HUES6 (cell line): ENCODE data around the gene ANKRD2.

Experiments used
- H3K27ac ChIP-seq: 2 replicates; pipeline ENCODE4 v1.7.0; 2013; ENCODE audit warnings: low read depth, mild to moderate bottlenecking, low read length, inconsistent platforms
- H3K27me3 ChIP-seq: 2 replicates; pipeline ENCODE4 v1.6.1; 2013; ENCODE audit warnings: low read length; ENCODE audit not compliant: control insufficient read depth, insufficient read depth
- H3K36me3 ChIP-seq: 2 replicates; pipeline ENCODE4 v1.6.1; 2013; ENCODE audit warnings: low read length; ENCODE audit not compliant: control insufficient read depth, insufficient read depth
- H3K4me1 ChIP-seq: 2 replicates; pipeline ENCODE4 v1.6.1; 2013; ENCODE audit warnings: low read length; ENCODE audit not compliant: control insufficient read depth, insufficient read depth
- H3K4me3 ChIP-seq: 2 replicates; pipeline ENCODE4 v1.5.1; 2013; ENCODE audit warnings: low read depth, low read length
- H3K9ac ChIP-seq: one replicate; pipeline ENCODE4 v1.6.1; 2013; ENCODE audit warnings: mild to moderate bottlenecking, low read length
- H3K9me3 ChIP-seq: 2 replicates; pipeline ENCODE4 v1.6.1; 2013; ENCODE audit warnings: low read depth, low read length; ENCODE audit not compliant: control insufficient read depth, insufficient read depth

The ANKRD2 gene

GRCh38 chr10:97563337-97563736, 9.2 kb upstream of the ANKRD2 start:
- Histone ChIP-seq H3K9me3 (peaks cover 4% of the 10 kb centered on the region), H3K36me3 (peaks cover 3% of the 10 kb centered on the region; the same call in 1 of the 2 replicates), H3K4me1 (no peaks in the 10 kb centered on the region), H3K27me3 (no peaks in the 10 kb centered on the region), H3K4me3 (no peak overlapping the region), H3K9ac (no peak overlapping the region), H3K27ac (no peak overlapping the region)

GRCh38 chr10:97564776-97565175, 7.8 kb upstream of the ANKRD2 start:
- Histone ChIP-seq H3K9ac (no peak overlapping the region), H3K4me1 (no peaks in the 10 kb centered on the region), H3K27ac (no peak overlapping the region), H3K4me3 (no peak overlapping the region), H3K27me3 (no peaks in the 10 kb centered on the region), H3K9me3 (peaks cover 4% of the 10 kb centered on the region), H3K36me3 (peaks cover 14% of the 10 kb centered on the region)

GRCh38 chr10:97566336-97566996, 6.1 kb upstream of the ANKRD2 start:
- no peaks in the 10 kb centered on the region for H3K4me1 ChIP-seq
- no peak overlapping the region for H3K27ac ChIP-seq
- no peak overlapping the region for H3K4me3 ChIP-seq
- peaks cover 27% of the 10 kb centered on the region for H3K36me3 ChIP-seq
- no peaks in the 10 kb centered on the region for H3K27me3 ChIP-seq
- H3K9me3 ChIP-seq: peaks cover 4% of the 10 kb centered on the region
- no peak overlapping the region for H3K9ac ChIP-seq

- Histone ChIP-seq H3K4me3 (no peak overlapping the region), H3K27ac (no peak overlapping the region), H3K9me3 (no peaks in the 10 kb centered on the region), H3K9ac (no peak overlapping the region), H3K4me1 (0 out of 2 replicates have a peak, but pooled peaks cover 6% of the 10 kb centered on the region), H3K36me3 (peaks cover 27% of the 10 kb centered on the region), H3K27me3 (no peaks in the 10 kb centered on the region)
Measured at GRCh38 chr10:97567891-97568290, 4.7 kb upstream of the ANKRD2 start.

GRCh38 chr10:97570146-97570788, 2.3 kb upstream of the ANKRD2 start:
- Histone ChIP-seq H3K4me1 (peaks cover 16% of the 10 kb centered on the region), H3K4me3 (no peak overlapping the region), H3K9me3 (no peaks in the 10 kb centered on the region), H3K27ac (0 out of 2 replicates have a peak overlapping the region, but pooled peaks have one; percentile 28), H3K27me3 (no peaks in the 10 kb centered on the region), H3K9ac (no peak overlapping the region), H3K36me3 (peaks cover 27% of the 10 kb centered on the region)

- H3K4me1 ChIP-seq: peaks cover 16% of the 10 kb centered on the region
- H3K27ac ChIP-seq: no peak overlapping the region
Measured at GRCh38 chr10:97570789-97571471, 1.6 kb upstream of the ANKRD2 start.

GRCh38 chr10:97571622-97572021, 957 bp upstream of the ANKRD2 start:
- peaks cover 16% of the 10 kb centered on the region for H3K4me1 ChIP-seq
- peak overlapping the region; percentile 20 for H3K9ac ChIP-seq

More at GRCh38 chr10:97570789-97571471, 1.6 kb upstream of the ANKRD2 start:
- no peak overlapping the region for H3K4me3 ChIP-seq
- H3K36me3 ChIP-seq: peaks cover 27% of the 10 kb centered on the region
- H3K9ac ChIP-seq: peak overlapping the region; percentile 20
- no peaks in the 10 kb centered on the region for H3K27me3 ChIP-seq
- no peaks in the 10 kb centered on the region for H3K9me3 ChIP-seq

GRCh38 chr10:97573021-97573420, 442 bp downstream of the ANKRD2 start:
- Histone ChIP-seq H3K27me3 (no peaks in the 10 kb centered on the region), H3K36me3 (peaks cover 25% of the 10 kb centered on the region), H3K9me3 (no peaks in the 10 kb centered on the region), H3K4me3 (no peak overlapping the region), H3K9ac (no peak overlapping the region), H3K4me1 (peaks cover 16% of the 10 kb centered on the region), H3K27ac (no peak overlapping the region)

More at GRCh38 chr10:97571622-97572021, 957 bp upstream of the ANKRD2 start:
- Histone ChIP-seq H3K9me3 (no peaks in the 10 kb centered on the region), H3K4me3 (no peak overlapping the region), H3K27me3 (no peaks in the 10 kb centered on the region), H3K36me3 (peaks cover 27% of the 10 kb centered on the region), H3K27ac (no peak overlapping the region)

GRCh38 chr10:97573672-97574071, 1.1 kb downstream of the ANKRD2 start:
- no peaks in the 10 kb centered on the region for H3K27me3 ChIP-seq

GRCh38 chr10:97574374-97575126, 2.0 kb downstream of the ANKRD2 start:
- Histone ChIP-seq H3K27ac (0 out of 2 replicates have a peak overlapping the region, but pooled peaks have one; percentile 8), H3K9me3 (no peaks in the 10 kb centered on the region), H3K4me3 (no peak overlapping the region), H3K27me3 (no peaks in the 10 kb centered on the region), H3K9ac (peak overlapping the region; percentile 48), H3K4me1 (peaks cover 16% of the 10 kb centered on the region), H3K36me3 (peaks cover 15% of the 10 kb centered on the region)

More at GRCh38 chr10:97573672-97574071, 1.1 kb downstream of the ANKRD2 start:
- Histone ChIP-seq H3K27ac (no peak overlapping the region), H3K36me3 (peaks cover 22% of the 10 kb centered on the region), H3K4me1 (peaks cover 16% of the 10 kb centered on the region), H3K9me3 (no peaks in the 10 kb centered on the region), H3K9ac (no peak overlapping the region), H3K4me3 (no peak overlapping the region)
